HG02885 (cell line): Measurements from ENCODE around the gene LTA4H.
"Not testable (repeated sequence)": the region's sequence is repeated elsewhere in the genome, so short reads cannot be mapped to it uniquely, and the experiment has no call there.

Experiments
- ATAC-seq: cut with Tn5 transposase; IDR thresholded peaks from one replicate; pipeline ENCODE4 v1.9.1; 2021; ENCODE audit warnings: mild to moderate bottlenecking; ENCODE audit not compliant: unreplicated experiment, poor library complexity

Gene LTA4H

GRCh38 chr12:95995238-95996031, 40.0 kb downstream of the LTA4H start:
- no peak for ATAC-seq

GRCh38 chr12:95994476-95994875, 40.9 kb downstream of the LTA4H start:
- no peak for ATAC-seq

- no peak for ATAC-seq
These were observed 41.5 kb downstream of the LTA4H start for GRCh38 chr12:95993907-95994306.

- ATAC-seq = no peak
These were observed 45.3 kb downstream of the LTA4H start for GRCh38 chr12:95990136-95990535.

- ATAC-seq = no peak
These were observed 45.8 kb downstream of the LTA4H start for GRCh38 chr12:95989504-95990123.

GRCh38 chr12:95988506-95989275, 46.7 kb downstream of the LTA4H start:
- no peak for ATAC-seq

GRCh38 chr12:95986635-95987570, 48.5 kb downstream of the LTA4H start:
- ATAC-seq = no peak

GRCh38 chr12:95984682-95985081, 50.7 kb downstream of the LTA4H start:
- no peak for ATAC-seq

GRCh38 chr12:95982602-95983001, 52.8 kb downstream of the LTA4H start:
- no peak for ATAC-seq

GRCh38 chr12:95980437-95980836, 55.0 kb downstream of the LTA4H start:
- no peak for ATAC-seq

- no peak for ATAC-seq
These were observed 56.6 kb downstream of the LTA4H start for GRCh38 chr12:95978774-95979173.

GRCh38 chr12:95978351-95978750, 57.0 kb downstream of the LTA4H start:
- ATAC-seq = no peak

- ATAC-seq = no peak
These were observed 57.6 kb downstream of the LTA4H start for GRCh38 chr12:95977764-95978305.

- ATAC-seq = no peak
These were observed 59.0 kb downstream of the LTA4H start for GRCh38 chr12:95976416-95976832.

GRCh38 chr12:95975491-95975890, 59.9 kb downstream of the LTA4H start:
- ATAC-seq = no peak

GRCh38 chr12:95974358-95974757, 61.0 kb downstream of the LTA4H start:
- no peak for ATAC-seq

GRCh38 chr12:95972832-95973456, 62.4 kb downstream of the LTA4H start:
- ATAC-seq = no peak

GRCh38 chr12:95970905-95971304, 64.5 kb downstream of the LTA4H start:
- no peak for ATAC-seq

- not testable (repeated sequence) for ATAC-seq
These were observed 66.3 kb downstream of the LTA4H start for GRCh38 chr12:95969116-95969515.
